Lower leg skin (tissue), 4 donors: Measurements from ENCODE around the gene HLA-F. TPM values are rescaled to one million over a fixed set of nuclear protein-coding genes. Genes with fewer than 3 reads are reported as not detected.

Experiments
- DNase-seq, 2 donors: peaks; one replicate each; pipeline ENCODE4 v3.0.0-alpha.2; 2019; ENCODE audit warnings: low spot score in 2 of 2
- H3K4me3 ChIP-seq: fragments of 200-600 bp; sonication (generic); 2 replicates; pipeline ENCODE4 v1.5.1; 2017; ENCODE audit warnings: mild to moderate bottlenecking, low read depth; ENCODE audit not compliant: poor library complexity, severe bottlenecking
- POLR2A ChIP-seq, 2 donors: fragments of 450-650 bp; IDR thresholded peaks; one replicate each; pipeline ENCODE4 v1.6.1; 2016 to 2017; ENCODE audit warnings: antibody characterized with exemption in 2 of 2, mild to moderate bottlenecking in 1 of 2, moderate library complexity in 1 of 2
- WGBS, 2 donors: methylation state at CpG; one replicate each; pipeline ENCODE4 v1.1.5; 2018; 5-methylcytosine and 5-hydroxymethylcytosine counted together
- intact Hi-C: fragments of 100-400 bp; cut with DNase I; formaldehyde crosslinking; loops from one replicate; pipeline ENCODE4 v1.15.0; 2023; ENCODE audit warnings: low total_unique reads
- total RNA-seq, 4 donors: library from RNA; depleted of rRNA; stranded (reverse); fragments of >200 nt; gene quantifications; one replicate each; pipeline ENCODE4 v1.1.0, GENCODE V29; 2016
- TF ChIP-seq, protein P1 (sequence below), 3 donors: fragments of 450-650 bp; IDR thresholded peaks; one replicate each; pipeline ENCODE4 v1.5.1; 2016; ENCODE audit warnings: antibody characterized with exemption in 3 of 3, mild to moderate bottlenecking in 3 of 3, moderate library complexity in 2 of 3

The HLA-F gene
- total RNA-seq, 4 donors from 2014 or later = 65.9 to 97.8 (median 92.9) TPM

DNA sequence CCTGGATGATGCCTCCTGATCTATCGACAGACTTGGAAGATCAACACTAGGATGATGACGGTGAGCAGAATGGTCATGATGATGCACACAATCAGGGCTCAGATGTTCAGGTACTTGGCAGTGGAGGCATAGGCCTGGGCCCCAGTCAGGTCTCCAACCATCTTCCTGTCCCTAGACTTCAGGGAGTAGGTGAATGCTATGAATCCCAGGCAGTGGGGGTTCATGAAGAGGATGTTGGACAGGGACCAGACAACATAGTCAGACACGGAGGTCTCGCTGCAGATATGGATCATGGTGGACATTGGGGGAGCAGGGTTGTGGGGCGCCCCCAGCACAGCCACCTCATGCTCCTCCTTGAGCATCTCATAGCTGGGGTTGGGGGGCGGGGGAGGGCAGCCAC is 27.5 kb downstream of the HLA-F start:
- intact Hi-C loops = no loop called here
- WGBS, 2 donors = 70 to 94% methylated on average over 6 of the region's 6 CpGs
- no peak for TF ChIP-seq POLR2A (IDR thresholded peaks at IDR 0.05)
- TF ChIP-seq, protein P1, sequence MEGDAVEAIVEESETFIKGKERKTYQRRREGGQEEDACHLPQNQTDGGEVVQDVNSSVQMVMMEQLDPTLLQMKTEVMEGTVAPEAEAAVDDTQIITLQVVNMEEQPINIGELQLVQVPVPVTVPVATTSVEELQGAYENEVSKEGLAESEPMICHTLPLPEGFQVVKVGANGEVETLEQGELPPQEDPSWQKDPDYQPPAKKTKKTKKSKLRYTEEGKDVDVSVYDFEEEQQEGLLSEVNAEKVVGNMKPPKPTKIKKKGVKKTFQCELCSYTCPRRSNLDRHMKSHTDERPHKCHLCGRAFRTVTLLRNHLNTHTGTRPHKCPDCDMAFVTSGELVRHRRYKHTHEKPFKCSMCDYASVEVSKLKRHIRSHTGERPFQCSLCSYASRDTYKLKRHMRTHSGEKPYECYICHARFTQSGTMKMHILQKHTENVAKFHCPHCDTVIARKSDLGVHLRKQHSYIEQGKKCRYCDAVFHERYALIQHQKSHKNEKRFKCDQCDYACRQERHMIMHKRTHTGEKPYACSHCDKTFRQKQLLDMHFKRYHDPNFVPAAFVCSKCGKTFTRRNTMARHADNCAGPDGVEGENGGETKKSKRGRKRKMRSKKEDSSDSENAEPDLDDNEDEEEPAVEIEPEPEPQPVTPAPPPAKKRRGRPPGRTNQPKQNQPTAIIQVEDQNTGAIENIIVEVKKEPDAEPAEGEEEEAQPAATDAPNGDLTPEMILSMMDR (IDR thresholded peaks at IDR 0.05) = no peak
- no peak overlapping the region for H3K4me3 ChIP-seq
- DNase-seq = peak in 1 of 2 donors; percentile 65

DNA sequence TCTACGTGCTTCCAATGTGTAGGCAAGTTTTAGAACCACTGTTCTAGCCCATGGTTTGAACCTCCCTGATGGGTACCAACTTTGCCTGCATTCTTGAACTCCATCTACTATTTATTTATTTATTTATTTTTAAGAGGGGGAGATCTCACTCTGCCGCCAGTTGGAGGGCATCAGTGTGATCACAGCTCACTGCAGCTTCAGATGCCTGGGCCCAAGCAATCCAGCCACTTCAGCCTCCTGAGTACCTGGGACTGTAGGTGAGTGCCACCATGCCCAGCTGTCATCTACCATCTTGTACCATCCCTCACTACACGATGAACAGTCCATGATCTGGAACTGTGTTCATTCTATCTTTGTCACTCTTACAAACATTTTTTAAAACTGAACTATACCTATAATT is 28.2 kb downstream of the HLA-F start:
- 87 to 97% methylated on average over 3 of the region's 3 CpGs for WGBS, 2 donors
- TF ChIP-seq, protein P1 (IDR thresholded peaks at IDR 0.05) = no peak
- TF ChIP-seq POLR2A (IDR thresholded peaks at IDR 0.05) = no peak
- no peak overlapping the region for H3K4me3 ChIP-seq
- DNase-seq = peak in 1 of 2 donors; percentile 70
- intact Hi-C loops = no loop called here

GRCh38 chr6:29752451-29753308 is 29.4 kb downstream of the HLA-F start:
- TF ChIP-seq POLR2A (IDR thresholded peaks at IDR 0.05) = no peak
- TF ChIP-seq, protein P1 (IDR thresholded peaks at IDR 0.05) = peak in 1 of 3 donors; percentile 82
- intact Hi-C loops = no loop called here
- WGBS, 2 donors = 1% methylated on average over 43 to 64 of the region's 64 CpGs

GRCh38 chr6:29753309-29753644 is 30.0 kb downstream of the HLA-F start:
- no peak overlapping the region for H3K4me3 ChIP-seq
- 7 to 17% methylated on average over 4 of the region's 4 CpGs for WGBS, 2 donors
- TF ChIP-seq, protein P1 (IDR thresholded peaks at IDR 0.05) = no peak
- TF ChIP-seq POLR2A (IDR thresholded peaks at IDR 0.05) = no peak
- peak in 1 of 2 donors; percentile 5 for DNase-seq
- intact Hi-C loops = no loop called here

More at GRCh38 chr6:29752451-29753308, 29.4 kb downstream of the HLA-F start:
- peak overlapping the region; percentile 26 for H3K4me3 ChIP-seq
- peak; percentile 84 to 98 for DNase-seq

DNA sequence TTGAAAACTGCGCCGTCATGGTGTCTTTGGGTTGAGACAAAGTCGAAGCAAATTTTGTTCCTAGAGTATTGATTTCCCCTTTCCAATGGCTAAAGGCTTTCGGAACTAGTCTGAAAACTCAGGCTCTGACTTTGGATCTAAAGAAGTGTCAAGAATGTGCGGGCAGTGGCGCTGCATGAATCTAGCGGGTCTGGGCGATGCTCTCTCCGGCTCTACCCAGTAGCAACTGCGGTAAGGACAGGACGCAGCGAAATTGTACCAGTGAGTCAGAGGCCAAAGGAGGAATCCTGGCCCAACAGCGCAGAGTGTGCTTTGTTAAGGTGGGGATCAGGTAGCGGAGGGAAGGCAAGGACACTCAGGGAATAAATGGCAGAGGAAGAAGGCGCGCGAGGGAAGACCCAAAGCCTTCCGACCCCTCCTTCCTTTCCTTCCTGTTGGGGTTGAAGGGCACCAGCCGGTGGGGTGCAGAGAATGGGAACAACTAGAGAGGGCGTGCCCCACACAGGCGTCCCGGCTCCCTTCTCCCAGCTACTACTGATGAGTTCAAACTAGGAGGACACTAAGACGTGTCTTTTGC is 32.1 kb downstream of the HLA-F start:
- no peak for TF ChIP-seq POLR2A (IDR thresholded peaks at IDR 0.05)
- TF ChIP-seq, protein P1 (IDR thresholded peaks at IDR 0.05) = no peak
- 58 to 71% methylated on average over 23 of the region's 23 CpGs for WGBS, 2 donors
- H3K4me3 ChIP-seq = no peak overlapping the region
- DNase-seq = peak in 1 of 2 donors; percentile 74
- intact Hi-C loops = no loop called here
